Activated naive CD4-positive, alpha-beta T cell treated with anti-CD3 and anti-CD28 coated beads for 36 hours (primary cell): ENCODE results near the gene AURKAIP1. TPM values are rescaled to one million over a fixed set of nuclear protein-coding genes. Genes with fewer than 3 reads are reported as not detected.
A peak's percentile ranks its signal among the peaks of the same experiment; 100 is the strongest.
"Not testable (repeated sequence)": the region's sequence is repeated elsewhere in the genome, so short reads cannot be mapped to it uniquely, and the experiment has no call there.

Experiments used
- CTCF ChIA-PET: fragments of 350-600 bp; sonication (Branson Sonifier 250); formaldehyde crosslinking; loops from one replicate; lab custom pipeline; 2021; ENCODE audit warnings: antibody characterized with exemption; lab: Charles Lee
- DNase-seq: peaks from one replicate; pipeline ENCODE4 v3.0.0-alpha.2; 2020
- H3K27ac Mint-ChIP-seq: one replicate; pipeline ENCODE4 v1.8.0; 2021; ENCODE audit warnings: mild to moderate bottlenecking, mixed read lengths
- H3K27me3 Mint-ChIP-seq: one replicate; pipeline ENCODE4 v1.8.0; 2021; ENCODE audit warnings: low read depth, mixed read lengths
- H3K36me3 Mint-ChIP-seq: one replicate; pipeline ENCODE4 v1.8.0; 2021; ENCODE audit warnings: low read depth, mixed read lengths
- H3K4me1 Mint-ChIP-seq: one replicate; pipeline ENCODE4 v1.8.0; 2021; ENCODE audit warnings: low read depth, mixed read lengths
- H3K4me3 Mint-ChIP-seq: one replicate; pipeline ENCODE4 v1.8.0; 2021; ENCODE audit warnings: mild to moderate bottlenecking, moderate library complexity, mixed read lengths
- H3K9me3 Mint-ChIP-seq: one replicate; pipeline ENCODE4 v1.8.0; 2021; ENCODE audit warnings: mixed read lengths
- intact Hi-C: fragments of 100-400 bp; cut with micrococcal nuclease; formaldehyde crosslinking; loops from one replicate; pipeline ENCODE4 v1.15.1; 2023
- total RNA-seq, 2 experiments: library from RNA; stranded (reverse); gene quantifications; one replicate each; pipeline ENCODE4 v1.2.3, GENCODE V29; 2021

The AURKAIP1 gene
- total RNA-seq, 2 experiments from 2014 or later = 108 TPM

DNA sequence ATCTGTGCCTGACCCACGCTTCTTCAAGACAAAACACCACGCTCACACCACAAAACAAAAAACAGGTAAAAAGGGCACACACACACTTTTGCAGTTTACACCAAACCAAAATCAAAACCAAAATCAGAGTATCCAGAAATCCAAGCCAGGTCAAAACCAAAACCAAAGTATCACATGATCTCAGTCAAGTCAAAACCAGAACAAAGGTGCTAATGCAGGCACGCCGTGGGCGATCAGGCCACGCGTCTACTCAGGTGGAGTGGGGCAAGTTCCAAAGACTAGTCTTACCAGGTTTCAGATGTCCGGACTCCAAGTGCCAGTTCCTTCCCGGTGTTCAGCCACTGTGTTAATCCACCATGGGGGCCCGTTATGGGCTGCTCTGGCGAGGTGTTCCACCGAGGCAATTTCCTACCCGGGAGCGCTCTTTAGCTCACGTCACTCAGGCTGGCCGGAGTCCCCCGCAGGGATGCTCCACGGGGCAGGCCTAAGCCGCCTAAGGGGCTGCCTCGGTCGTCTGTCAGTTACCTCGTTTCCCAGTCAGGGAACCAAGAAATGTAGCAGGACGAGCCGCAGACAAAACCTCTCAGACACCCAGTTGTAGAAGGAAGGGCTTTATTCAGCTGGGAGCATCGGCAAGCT, 42.9 kb upstream of the AURKAIP1 start:
- DNase-seq, H3K4me3 Mint-ChIP-seq, H3K36me3 Mint-ChIP-seq, intact Hi-C loops, H3K27ac Mint-ChIP-seq, H3K9me3 Mint-ChIP-seq, H3K27me3 Mint-ChIP-seq: not testable (repeated sequence)
- CTCF ChIA-PET = interaction anchor here (0.8 kb wide), 1 partner anchor 10 kb away, joined by 3 read pairs; no protein-coding TSS in a partner anchor
- peaks cover 11% of the 10 kb centered on the region for H3K4me1 Mint-ChIP-seq

DNA sequence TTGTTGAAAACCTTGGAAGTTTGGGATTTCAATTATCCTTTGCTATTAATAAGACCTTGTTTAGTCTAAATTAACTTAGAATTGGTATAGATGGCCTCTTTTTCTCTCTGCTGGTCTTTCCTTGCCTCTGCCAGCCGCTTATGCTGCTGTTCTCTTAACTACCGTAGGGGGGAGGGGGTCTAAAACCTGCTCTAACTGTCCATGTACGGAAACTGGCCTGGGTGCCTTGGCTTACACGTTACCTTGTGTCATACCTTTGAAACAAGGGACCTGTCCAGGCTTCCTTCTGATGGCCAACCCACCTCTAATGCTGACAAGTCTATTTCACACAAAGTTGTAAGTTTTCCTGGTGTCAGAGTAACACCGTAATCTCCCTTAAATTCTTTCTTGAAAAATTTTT, 42.4 kb upstream of the AURKAIP1 start:
- H3K36me3 Mint-ChIP-seq, H3K27ac Mint-ChIP-seq, H3K4me3 Mint-ChIP-seq, intact Hi-C loops, CTCF ChIA-PET, H3K9me3 Mint-ChIP-seq, H3K27me3 Mint-ChIP-seq, DNase-seq: not testable (repeated sequence)
- peaks cover 11% of the 10 kb centered on the region for H3K4me1 Mint-ChIP-seq

DNA sequence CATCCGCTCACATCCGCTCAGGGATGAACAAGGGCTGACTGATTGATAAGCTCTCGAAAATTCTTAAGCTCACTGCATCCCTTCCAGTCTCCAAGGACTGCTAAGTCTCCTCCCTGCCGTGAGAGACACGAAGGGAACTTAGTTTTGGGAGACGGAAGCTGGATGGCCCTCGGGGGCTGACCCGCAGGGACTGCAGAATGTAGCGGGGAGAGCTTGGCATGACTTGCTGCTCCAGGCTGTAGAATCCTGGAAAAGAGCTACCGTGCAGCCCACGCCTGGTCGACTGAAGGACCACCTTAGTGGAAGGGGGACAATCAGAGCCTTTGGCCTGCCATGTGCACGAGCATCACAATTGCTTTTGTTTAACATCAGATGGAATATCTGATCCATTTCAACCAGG, 40.7 kb upstream of the AURKAIP1 start:
- intact Hi-C loops = no loop called here
- Mint-ChIP-seq H3K9me3 (no peaks in the 10 kb centered on the region), H3K4me1 (peaks cover 14% of the 10 kb centered on the region), H3K4me3 (no peak overlapping the region), H3K27ac (no peak overlapping the region), H3K27me3 (no peaks in the 10 kb centered on the region), H3K36me3 (no peaks in the 10 kb centered on the region)
- no peak for DNase-seq
- CTCF ChIA-PET = no interaction called here

DNA sequence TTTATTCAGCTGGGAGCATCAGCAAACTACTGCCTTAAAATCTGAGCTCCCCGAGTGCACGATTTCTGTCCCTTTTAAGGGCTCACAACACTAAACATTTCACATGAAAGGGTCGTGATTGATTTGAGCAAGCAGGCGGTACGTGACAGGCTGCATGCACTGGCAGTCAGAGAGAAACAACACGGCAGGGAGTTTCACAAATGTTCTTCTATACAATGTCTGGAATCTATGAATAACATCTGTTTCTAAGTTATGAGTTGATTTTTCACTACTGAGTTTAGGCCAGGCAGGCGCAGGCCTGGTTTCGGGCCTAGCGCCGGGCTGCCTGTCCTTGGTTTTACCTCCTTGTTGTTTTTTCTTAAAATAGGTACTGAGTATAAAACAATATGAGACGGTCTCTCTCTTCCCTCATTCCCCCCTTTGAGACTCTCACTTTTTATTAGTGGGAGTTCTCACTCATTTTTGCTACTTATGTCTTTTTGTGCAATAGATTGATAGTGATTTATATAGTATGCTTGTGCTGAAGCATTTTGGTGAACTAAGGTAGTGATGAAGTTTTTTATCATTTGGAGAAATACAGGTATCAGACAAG, 37.4 kb upstream of the AURKAIP1 start:
- intact Hi-C loops, H3K27me3 Mint-ChIP-seq, H3K36me3 Mint-ChIP-seq, CTCF ChIA-PET, H3K9me3 Mint-ChIP-seq, H3K4me3 Mint-ChIP-seq, DNase-seq: not testable (repeated sequence)
- peaks cover 23% of the 10 kb centered on the region for H3K4me1 Mint-ChIP-seq
- peak overlapping the region; percentile 14 for H3K27ac Mint-ChIP-seq

DNA sequence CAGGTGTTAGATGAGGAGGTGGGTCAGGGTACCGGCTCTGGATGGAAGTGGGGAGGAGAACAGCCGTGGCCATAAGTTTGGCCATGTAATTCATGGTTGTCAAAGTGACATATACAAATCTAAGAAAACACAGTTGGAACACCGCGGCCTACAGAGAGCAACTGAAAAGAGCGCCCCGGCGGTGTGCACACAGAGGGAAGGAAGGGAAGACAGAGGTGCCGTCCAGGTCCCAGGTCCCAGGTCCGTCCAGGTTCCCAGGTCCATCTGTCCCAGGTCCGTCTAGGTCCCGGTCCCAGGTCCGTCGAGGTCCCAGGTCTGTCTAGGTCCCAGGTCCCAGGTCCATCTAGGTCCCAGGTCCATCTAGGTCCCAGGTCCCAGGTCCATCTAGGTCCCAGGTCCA, 36.6 kb upstream of the AURKAIP1 start:
- Mint-ChIP-seq H3K4me1 (peaks cover 25% of the 10 kb centered on the region), H3K9me3 (no peaks in the 10 kb centered on the region), H3K27me3 (no peaks in the 10 kb centered on the region), H3K36me3 (peaks cover 8% of the 10 kb centered on the region), H3K27ac (no peak overlapping the region), H3K4me3 (no peak overlapping the region)
- intact Hi-C loops = no loop called here
- CTCF ChIA-PET = no interaction called here
- no peak for DNase-seq

DNA sequence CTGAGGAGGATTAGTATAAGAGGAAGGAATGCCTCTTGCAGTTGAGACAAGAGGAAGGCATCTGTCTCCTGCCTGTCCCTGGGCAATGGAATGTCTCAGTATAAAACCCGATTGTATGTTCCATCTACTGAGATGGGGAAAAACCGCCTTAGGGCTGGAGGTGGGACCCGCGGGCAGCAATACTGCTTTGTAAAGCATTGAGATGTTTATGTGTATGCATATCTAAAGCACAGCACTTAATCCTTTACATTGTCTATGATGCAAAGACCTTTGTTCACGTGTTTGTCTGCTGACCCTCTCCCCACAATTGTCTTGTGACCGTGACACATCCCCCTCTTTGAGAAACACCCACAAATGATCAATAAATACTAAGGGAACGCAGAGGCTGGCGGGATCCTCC, 35.2 kb upstream of the AURKAIP1 start:
- Mint-ChIP-seq H3K4me1 (peaks cover 38% of the 10 kb centered on the region), H3K36me3 (peaks cover 19% of the 10 kb centered on the region)
- CTCF ChIA-PET = interaction anchor here (1.4 kb wide), 1 partner anchor 11 kb away, joined by 4 read pairs; the partner anchor contains the start of gene CCNL2
- H3K27me3 Mint-ChIP-seq, intact Hi-C loops, H3K27ac Mint-ChIP-seq, H3K9me3 Mint-ChIP-seq, DNase-seq, H3K4me3 Mint-ChIP-seq: not testable (repeated sequence)

DNA sequence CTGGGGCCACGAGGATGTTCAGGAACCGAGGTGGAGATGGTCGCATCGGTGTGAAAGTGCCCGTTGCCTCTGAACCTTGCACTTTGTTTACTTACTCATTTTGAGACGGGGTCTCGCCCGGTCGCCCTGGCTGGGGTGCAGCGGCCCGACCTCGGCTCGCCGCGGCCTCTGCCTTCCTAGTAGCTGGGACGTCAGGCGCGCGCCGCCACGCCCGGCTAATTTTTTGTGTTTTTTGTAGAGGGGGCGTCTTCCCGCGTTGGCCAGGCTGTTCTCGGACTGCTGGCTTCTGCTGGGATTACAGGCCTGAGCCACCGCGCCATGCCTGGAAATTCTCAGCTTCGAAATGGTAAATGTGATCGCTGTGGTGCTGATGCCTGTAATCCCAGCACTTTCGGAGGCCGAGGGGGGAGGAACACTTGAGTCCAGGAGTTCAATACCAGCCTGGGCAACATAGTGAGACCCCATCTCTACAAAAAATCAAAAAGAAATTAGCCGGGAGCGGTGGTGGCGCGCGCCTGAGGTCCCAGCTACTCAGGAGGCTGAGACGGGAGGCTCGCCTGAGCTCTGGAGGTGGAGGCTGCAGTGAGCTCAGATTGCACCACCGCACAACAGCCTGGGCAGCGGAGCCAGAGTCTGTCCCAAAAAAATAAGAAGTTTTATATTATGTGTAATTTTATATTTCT, 32.8 kb upstream of the AURKAIP1 start:
- H3K9me3 Mint-ChIP-seq = no peaks in the 10 kb centered on the region
- peak overlapping the region; percentile 65 for H3K27ac Mint-ChIP-seq
- peak; percentile 20 for DNase-seq
- peaks cover 54% of the 10 kb centered on the region for H3K4me1 Mint-ChIP-seq
- peak overlapping the region; percentile 91 for H3K4me3 Mint-ChIP-seq
- CTCF ChIA-PET = interaction anchor here (0.8 to 0.9 kb wide), 2 partner anchors 11 to 34 kb away, joined by 3 read pairs; no protein-coding TSS in a partner anchor
- no peaks in the 10 kb centered on the region for H3K27me3 Mint-ChIP-seq
- peaks cover 32% of the 10 kb centered on the region for H3K36me3 Mint-ChIP-seq
- intact Hi-C loops = loop anchor here (1.0 kb wide), 3 partner anchors 8 to 98 kb away; partner anchors contain the start of genes AURKAIP1 and CCNL2

DNA sequence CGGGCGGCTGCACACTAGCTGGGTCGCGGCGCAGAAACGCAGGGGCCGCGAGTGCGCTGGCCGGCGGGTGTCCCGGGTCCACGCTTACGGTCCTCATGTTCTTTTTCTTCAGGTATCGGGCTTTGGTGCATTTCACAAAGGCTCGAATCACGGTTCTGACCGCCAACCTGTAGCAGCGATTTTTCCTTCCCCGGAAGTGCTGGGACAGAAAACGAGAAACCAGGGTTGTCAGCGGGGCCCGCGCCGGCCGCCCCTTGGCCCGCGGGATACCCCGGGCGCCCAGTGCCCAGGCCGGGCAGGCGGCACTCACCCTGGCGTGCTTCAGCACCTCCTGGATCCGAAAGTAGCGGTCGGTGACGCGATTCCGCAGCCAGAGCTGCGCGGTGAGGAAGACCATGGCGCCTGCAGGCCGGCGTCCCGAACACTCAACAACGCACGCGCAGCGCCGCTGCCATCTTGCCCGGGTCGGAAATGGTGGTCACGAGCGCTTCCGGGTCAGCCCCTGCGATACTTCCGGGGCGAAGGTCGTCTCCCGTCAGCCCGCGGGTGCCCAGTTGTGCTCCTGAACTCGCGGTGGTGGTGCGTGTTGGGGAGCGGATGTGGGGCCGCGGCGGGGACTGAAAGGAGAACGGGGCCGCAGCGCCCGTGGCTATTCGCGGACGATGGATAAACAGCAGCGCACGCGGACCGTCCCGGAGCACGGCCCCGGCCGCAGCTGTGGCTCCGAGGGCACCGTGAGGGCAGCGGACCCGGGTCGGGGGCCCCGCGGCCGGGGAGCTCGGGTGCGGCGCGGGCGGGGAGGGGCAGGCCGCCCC, 32.0 kb upstream of the AURKAIP1 start, which contains the start of gene MRPL20:
Gene MRPL20 (minus strand): TSS at position 473 of the 815 bp plus-strand sequence. CDS start 76 bp downstream, at position 397.
- H3K27ac Mint-ChIP-seq = peak within 1 kb of the TSS; percentile 90
- intact Hi-C loops = loop anchor here (1.0 kb wide), 3 partner anchors 8 to 98 kb away; partner anchors contain the start of genes AURKAIP1 and CCNL2
- H3K9me3 Mint-ChIP-seq = no peaks in the 10 kb centered on the region
- H3K4me3 Mint-ChIP-seq = peak within 1 kb of the TSS; percentile 91
- CTCF ChIA-PET = interaction anchor here (0.8 kb wide), 1 partner anchor 35 kb away, joined by 3 read pairs; no protein-coding TSS in a partner anchor
- peaks cover 34% of the 10 kb centered on the region for H3K36me3 Mint-ChIP-seq
- DNase-seq = peak; percentile 97
- H3K4me1 Mint-ChIP-seq = peaks cover 60% of the 10 kb centered on the region
- H3K27me3 Mint-ChIP-seq = no peaks in the 10 kb centered on the region

DNA sequence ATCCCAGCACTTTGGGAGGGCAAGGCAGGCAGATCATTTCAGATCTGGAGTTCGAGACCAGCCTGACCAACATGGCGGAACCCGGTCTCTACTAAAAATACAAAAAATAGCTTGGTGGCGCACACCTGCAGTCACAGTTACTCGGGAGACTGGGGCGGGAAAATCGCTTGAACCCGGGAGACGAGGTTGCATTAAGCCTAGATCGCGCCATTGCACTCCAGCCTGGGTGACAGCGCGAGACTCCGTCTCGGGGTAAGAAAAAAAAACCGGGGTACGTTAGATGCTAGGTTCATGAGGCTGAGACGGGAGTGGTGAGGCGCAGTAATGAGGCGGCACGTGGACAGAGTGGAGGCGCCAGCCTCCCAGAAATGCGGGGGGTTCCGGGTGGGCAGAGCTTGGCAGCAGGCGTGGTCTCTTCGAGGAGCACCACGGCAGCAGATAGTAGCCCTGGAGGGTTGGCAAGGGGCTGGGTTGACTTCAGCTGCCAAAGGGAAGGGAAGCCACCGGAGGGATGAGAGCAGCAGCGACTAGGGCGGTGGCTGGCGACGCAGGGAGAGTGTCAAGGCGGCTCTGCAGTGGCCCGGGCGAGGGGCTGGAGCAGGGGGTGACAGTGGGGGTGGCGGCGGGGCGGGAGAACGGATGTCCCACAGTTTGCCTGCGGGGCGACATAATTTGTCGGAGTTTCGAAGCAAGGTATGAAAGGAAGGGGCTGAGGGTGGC, 31.3 kb upstream of the AURKAIP1 start:
- Mint-ChIP-seq H3K27ac (peak overlapping the region; percentile 85), H3K4me1 (peaks cover 66% of the 10 kb centered on the region), H3K4me3 (peak overlapping the region; percentile 91), H3K9me3 (no peaks in the 10 kb centered on the region), H3K27me3 (no peaks in the 10 kb centered on the region), H3K36me3 (peaks cover 42% of the 10 kb centered on the region)
- CTCF ChIA-PET = interaction anchor here (0.6 kb wide), 1 partner anchor 370 kb away, joined by 3 read pairs; no protein-coding TSS in a partner anchor
- intact Hi-C loops = no loop called here
- no peak for DNase-seq

DNA sequence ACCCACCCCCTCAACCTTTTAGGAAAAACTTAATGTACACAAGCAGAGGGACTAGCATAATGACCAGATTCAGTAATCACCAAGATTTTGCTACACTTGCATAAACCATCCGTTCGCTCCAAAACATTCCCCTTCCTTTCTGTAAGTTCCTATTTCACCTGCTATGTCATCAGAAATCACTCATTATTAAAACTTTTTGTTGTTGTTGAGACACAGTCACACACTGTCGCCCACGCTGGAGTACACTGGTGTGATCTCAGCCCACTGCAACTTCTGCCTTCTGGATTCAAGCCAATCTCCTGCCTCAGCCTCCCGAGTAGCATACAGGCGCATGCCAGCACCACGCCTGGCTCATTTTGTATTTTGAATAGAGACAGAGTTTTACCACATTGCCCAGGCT, 28.6 kb upstream of the AURKAIP1 start:
- CTCF ChIA-PET = interaction anchor here (0.6 to 2.1 kb wide), 2 partner anchors 37 to 256 kb away, joined by 6 to 12 read pairs; no protein-coding TSS in a partner anchor
- H3K36me3 Mint-ChIP-seq = peaks cover 55% of the 10 kb centered on the region

DNA sequence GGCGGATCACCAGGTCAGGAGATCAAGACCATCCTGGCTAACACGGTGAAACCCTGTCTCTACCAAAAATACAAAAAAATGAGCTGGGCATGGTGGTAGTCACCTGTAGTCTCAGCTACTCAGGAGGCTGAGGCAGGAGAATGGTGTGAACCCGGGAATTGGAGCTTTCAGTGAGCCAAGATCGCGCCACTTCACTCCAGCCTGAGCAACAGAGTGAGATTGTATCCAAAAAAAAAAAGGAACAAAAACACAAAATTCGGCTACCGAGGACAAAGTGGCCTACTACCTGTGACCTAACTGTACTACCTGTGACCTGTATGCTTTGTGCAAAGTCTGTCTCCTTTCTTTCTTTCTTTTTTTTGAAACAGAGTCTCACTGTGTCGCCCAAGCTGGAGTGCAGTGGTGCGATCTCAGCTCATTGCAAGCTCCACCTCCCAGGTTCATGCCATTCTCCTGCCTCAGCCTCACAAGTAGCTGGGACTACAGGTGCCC, 27.9 kb upstream of the AURKAIP1 start:
- H3K9me3 Mint-ChIP-seq, intact Hi-C loops, H3K4me3 Mint-ChIP-seq, H3K27me3 Mint-ChIP-seq, DNase-seq: not testable (repeated sequence)
- H3K27ac Mint-ChIP-seq = peak overlapping the region; percentile 52
- H3K4me1 Mint-ChIP-seq = peaks cover 63% of the 10 kb centered on the region
- H3K36me3 Mint-ChIP-seq = peaks cover 59% of the 10 kb centered on the region
- CTCF ChIA-PET = interaction anchor here (0.5 to 2.1 kb wide), 5 partner anchors 13 to 255 kb away, joined by 3 to 12 read pairs (median 4); no protein-coding TSS in a partner anchor

More for the DNA sequence above, 28.6 kb upstream of the AURKAIP1 start:
- Mint-ChIP-seq H3K27me3 (no peaks in the 10 kb centered on the region), H3K4me3 (no peak overlapping the region), H3K9me3 (no peaks in the 10 kb centered on the region), H3K4me1 (peaks cover 62% of the 10 kb centered on the region), H3K27ac (peak overlapping the region; percentile 52)
- no peak for DNase-seq
- intact Hi-C loops = no loop called here
